HG02970 (cell line): ENCODE measurements around the gene ESRP2.

Experiments used
- ATAC-seq: cut with Tn5 transposase; IDR thresholded peaks from one replicate; pipeline ENCODE4 v1.9.1; 2021; ENCODE audit warnings: mild to moderate bottlenecking, moderate library complexity, moderate number of reproducible peaks; ENCODE audit not compliant: unreplicated experiment, low FRiP score

Gene ESRP2

DNA sequence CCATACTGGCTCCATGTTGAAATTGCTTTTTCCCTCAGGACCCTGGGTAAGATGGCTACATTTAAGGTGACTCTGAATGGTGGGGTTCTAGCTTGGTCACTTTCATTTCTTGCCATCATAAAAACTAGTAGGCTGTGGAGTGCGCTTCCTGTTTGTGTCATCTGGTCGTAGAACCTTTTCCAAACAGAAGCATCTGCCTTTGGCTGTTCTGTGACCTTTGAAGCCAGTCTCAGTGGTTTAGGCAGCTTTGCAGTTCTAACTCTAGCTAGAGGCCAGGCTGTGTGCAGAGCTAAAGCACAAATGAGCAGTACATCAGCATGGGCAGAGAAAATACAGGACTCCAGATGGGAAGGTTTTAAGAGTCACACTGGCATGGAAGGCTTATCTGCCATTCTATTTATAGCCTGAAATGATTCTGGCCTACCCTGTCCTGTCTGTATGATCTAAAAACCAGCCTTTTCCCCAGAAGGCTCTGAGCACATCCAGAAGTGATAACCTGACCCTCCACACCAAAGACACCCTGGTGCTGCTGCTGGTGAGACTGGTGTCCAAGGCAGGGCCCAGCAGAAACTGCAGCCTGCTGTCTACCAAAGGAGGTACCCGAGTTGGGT lies 8.6 kb downstream of the ESRP2 start:
- ATAC-seq: no peak

GRCh38 chr16:68226116-68226515 lies 9.8 kb downstream of the ESRP2 start:
- no peak for ATAC-seq

GRCh38 chr16:68223072-68223471 lies 12.9 kb downstream of the ESRP2 start:
- no peak for ATAC-seq

- ATAC-seq: no peak
These were observed 16.1 kb downstream of the ESRP2 start for GRCh38 chr16:68219725-68220351.

DNA sequence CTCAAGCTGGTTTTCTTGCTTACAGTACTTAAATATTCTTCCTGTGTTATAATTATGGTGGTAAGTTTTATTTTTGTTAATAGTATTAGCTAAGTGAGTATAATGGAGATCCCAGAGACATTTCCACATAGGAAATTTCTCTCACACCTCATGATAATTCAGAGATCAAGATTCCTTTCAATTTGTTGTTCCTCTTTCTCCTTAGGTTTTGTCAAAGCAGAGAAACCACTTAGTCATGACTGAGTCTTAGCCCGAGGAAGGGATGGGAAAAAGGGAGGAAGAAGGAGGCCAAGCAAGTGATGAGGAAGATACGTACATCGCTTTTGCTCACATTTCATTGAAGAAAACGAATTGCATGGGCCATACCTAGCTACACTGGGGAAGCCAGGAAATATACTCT lies 18.4 kb downstream of the ESRP2 start:
- no peak for ATAC-seq

DNA sequence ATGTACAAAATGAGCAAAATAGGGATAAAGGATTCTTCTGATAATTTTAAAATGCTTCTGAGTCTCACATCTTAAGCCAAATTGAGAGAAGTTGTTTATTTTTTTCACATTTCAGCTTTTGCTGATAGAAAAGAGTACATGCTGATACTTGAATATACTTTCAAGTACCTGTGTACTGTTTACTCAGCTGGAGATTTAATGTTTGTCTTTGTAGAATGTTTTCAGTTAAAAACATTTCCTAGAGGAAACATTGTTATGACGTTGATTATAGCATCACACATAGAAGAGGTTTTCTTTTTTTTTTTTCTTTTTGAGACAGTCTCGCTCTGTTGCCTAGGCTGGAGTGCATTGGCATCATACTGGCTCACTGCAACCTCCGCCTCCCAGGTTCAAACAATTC lies 19.7 kb downstream of the ESRP2 start:
- ATAC-seq: no peak

DNA sequence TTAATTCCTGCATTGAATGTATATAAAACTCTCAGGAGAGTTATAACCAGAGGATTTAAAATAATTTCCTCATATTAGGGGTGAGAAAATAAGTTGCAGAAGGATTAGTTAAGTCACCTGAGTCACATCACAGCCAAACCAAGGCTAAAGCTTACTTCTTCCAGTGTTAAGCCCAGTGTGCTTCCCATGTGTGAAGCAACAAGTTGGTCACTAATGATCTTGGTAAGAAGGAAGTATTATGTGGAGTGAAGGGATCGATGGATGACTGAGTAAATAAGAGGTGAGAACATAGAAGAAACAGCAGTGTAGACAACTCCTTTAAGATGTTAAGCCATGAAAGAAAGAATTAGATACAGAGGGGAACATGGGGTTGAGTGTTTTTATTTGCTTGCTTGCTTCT lies 20.6 kb downstream of the ESRP2 start:
- no peak for ATAC-seq

GRCh38 chr16:68214726-68215125 lies 21.2 kb downstream of the ESRP2 start:
- ATAC-seq: no peak

DNA sequence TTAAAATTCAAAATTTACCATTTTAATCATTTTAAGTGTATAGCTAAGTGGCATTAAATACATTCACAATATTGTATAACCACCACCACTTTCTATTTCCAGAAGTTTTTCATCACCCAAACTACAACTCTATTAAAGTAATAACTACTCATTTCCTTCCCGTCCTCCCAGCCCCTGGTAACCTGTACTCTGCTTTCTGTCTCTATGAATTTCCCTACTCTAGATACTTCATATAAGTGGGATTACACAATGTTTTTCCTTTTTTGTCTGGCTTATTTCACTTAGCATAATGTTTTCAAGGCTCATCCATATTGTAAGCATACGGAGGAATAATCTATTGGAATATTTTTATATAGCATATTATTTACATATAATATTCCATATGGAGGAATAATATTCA lies 29.7 kb downstream of the ESRP2 start:
- no peak for ATAC-seq

DNA sequence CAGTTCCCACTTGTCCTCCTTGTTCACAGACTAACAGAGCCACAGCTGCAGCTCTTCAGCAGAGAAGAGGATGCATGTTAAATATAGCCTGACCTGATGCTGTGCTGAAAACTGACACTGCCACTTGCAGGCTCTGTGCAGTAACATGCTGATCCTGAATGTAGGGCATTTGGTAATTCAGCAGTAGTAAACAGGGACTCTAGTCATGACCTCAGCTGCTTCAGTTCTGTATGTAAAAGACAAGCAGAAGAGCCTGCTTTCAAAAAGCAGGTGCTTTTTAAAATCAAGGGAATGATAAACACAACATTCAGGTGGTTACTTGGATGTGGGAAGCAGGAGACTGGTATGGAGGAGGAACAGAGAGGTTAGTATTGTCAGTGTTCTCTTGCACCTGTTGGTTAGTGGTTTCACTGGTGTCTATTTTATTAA lies 33.8 kb downstream of the ESRP2 start:
- no peak for ATAC-seq

DNA sequence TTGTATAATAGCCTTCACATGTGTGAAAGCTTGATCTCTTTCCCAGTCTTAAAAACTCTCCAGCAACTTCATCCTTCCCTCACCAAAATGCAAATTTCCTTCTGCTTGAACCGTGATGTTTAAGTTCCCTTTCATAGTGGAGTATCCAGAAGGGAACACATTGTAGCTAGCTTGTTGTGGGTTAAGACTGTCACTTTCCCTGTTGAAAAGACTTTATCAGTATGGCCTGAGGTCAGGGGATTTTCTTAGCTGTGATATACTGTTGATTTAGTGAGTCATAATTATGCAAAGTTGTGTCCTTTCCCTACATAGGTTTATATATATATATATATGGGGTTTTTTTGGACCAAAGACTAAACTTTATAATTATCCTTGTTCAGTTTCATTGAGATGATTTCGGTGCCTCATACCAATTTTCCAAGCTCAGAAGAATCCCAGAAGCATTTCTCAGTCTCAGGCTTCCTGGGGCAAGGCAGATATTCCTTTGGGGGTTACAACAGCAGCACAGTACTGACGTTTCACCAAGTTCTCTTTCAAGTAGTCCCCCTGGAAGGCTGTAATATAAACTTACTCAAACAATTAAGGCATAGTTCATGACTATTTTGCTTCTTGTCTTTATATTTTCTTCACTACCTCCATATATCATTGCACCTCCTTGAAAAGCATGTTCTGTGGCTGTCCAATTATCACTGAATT lies 35.7 kb downstream of the ESRP2 start:
- no peak for ATAC-seq

- ATAC-seq: no peak
These were observed 38.7 kb downstream of the ESRP2 start for GRCh38 chr16:68197250-68197649.

- ATAC-seq: no peak
These were observed 41.7 kb downstream of the ESRP2 start for GRCh38 chr16:68194251-68194650.

DNA sequence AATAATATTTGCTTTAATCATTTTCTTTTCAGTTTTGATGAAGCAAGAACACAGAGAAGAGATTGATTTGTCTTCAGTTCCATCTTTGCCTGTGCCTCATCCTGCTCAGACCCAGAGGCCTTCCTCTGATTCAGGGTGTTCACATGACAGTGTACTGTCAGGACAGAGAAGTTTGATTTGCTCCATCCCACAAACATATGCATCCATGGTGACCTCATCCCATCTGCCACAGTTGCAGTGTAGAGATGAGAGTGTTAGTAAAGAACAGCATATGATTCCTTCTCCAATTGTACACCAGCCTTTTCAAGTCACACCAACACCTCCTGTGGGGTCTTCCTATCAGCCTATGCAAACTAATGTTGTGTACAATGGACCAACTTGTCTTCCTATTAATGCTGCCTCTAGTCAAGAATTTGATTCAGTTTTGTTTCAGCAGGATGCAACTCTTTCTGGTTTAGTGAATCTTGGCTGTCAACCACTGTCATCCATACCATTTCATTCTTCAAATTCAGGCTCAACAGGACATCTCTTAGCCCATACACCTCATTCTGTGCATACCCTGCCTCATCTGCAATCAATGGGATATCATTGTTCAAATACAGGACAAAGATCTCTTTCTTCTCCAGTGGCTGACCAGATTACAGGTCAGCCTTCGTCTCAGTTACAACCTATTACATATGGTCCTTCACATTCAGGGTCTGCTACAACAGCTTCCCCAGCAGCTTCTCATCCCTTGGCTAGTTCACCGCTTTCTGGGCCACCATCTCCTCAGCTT lies 45.0 kb downstream of the ESRP2 start:
- no peak for ATAC-seq

- ATAC-seq: no peak
These were observed 45.8 kb downstream of the ESRP2 start for GRCh38 chr16:68190081-68190480.

DNA sequence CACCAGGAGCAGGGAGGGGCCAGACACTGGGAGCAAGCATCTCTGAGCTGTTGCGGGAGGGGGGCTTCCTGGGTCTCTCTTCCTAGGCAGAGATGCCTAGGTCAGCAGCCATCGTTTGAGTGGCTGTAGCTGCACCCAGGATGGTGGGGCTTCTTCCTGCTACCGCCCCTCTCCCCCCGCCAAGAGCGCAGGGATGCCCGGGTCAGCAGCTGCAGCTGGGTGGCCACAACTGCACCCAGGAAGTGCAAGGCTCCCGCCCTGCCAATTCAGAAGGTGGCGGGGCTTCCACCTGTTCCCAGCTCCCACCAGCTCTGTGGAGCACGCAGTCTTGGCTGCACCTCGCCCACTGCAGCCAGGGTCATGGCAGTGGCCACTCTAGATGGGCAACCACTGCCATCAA lies 47.8 kb downstream of the ESRP2 start:
- no peak for ATAC-seq

DNA sequence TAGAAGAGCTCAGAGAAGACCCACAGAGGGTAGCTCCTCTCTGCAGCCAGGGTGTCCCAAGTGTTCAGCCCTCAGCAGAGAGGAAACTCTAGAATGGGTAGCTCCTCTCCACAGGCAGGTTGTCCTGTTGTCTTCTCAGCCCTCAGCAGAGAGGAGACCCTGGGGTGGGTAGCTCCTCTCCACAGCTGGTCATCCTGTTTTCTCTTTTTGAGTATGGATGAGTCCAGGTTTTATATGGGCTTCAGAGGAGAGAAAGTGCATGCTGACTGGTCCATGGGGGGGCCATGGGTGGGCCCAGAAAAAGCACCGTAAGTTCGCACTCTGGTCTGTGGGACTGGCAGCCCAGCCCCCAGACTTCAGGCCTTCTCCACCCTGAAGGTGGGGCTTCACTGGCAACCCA lies 48.4 kb downstream of the ESRP2 start:
- no peak for ATAC-seq

- ATAC-seq: no peak
These were observed 49.0 kb downstream of the ESRP2 start for GRCh38 chr16:68186877-68187276.

DNA sequence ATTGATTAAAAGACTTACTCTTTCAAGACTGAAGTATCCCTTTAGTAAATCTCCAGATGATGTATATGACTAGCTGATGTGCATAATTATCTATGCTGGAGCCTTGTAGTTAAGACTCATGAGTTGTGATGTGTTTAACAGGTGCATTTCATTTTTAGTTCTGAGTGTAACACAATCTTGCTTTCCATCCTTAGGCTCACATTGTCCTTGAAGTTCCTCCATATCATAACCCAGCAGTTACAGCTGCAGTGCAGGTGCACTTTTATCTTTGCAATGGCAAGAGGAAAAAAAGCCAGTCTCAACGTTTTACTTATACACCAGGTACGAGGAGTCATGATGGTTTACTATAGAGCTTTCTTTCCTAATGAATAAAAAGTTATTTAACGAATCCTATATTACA lies 52.9 kb downstream of the ESRP2 start:
- ATAC-seq: no peak

- ATAC-seq: no peak
These were observed 56.1 kb downstream of the ESRP2 start for GRCh38 chr16:68179855-68180254.

- ATAC-seq: no peak
These were observed 56.6 kb downstream of the ESRP2 start for GRCh38 chr16:68179196-68179795.
